Spleen (tissue), 11 donors: ENCODE results near the gene MAP2K5. TPM values are rescaled to one million over a fixed set of nuclear protein-coding genes. Genes with fewer than 3 reads are reported as not detected.
A peak's percentile ranks its signal among the peaks of the same experiment; 100 is the strongest.

Source experiments
- DNase-seq: peaks from one replicate; pipeline ENCODE4 v3.0.0-alpha.2; 2020
- H3K27ac ChIP-seq, 8 donors: fragments of 200-600 bp; sonication (generic) in 7 of 8; 1 replicate in 4 of 8; 2 replicates in 4 of 8; pipeline versions ENCODE4 v1.5.0 to v1.8.0; 2016 to 2021; ENCODE audit warnings: inconsistent platforms in 4 of 8, mild to moderate bottlenecking in 4 of 8, moderate library complexity in 1 of 8
- H3K27me3 ChIP-seq, 7 donors: fragments of 200-600 bp; sonication (generic) in 6 of 7; replicated peaks in 1 of 7; 1 replicate in 4 of 7; 2 replicates in 3 of 7; pipeline versions ENCODE4 v1.5.0 to v1.8.0; 2016 to 2021; ENCODE audit warnings: inconsistent platforms in 3 of 7, mild to moderate bottlenecking in 1 of 7
- H3K36me3 ChIP-seq, 6 donors: fragments of 200-600 bp; sonication (generic) in 5 of 6; 1 replicate in 4 of 6; 2 replicates in 2 of 6; pipeline versions ENCODE4 v1.5.0 to v1.8.0; 2016 to 2021; ENCODE audit warnings: inconsistent platforms in 2 of 6
- H3K4me1 ChIP-seq, 6 donors: fragments of 200-600 bp; sonication (generic) in 5 of 6; 1 replicate in 3 of 6; 2 replicates in 3 of 6; pipeline versions ENCODE4 v1.5.0 to v1.8.0; 2016 to 2021; ENCODE audit warnings: inconsistent platforms in 3 of 6
- H3K4me3 ChIP-seq, 8 donors: fragments of 200-600 bp; sonication (generic) in 7 of 8; 1 replicate in 4 of 8; 2 replicates in 4 of 8; pipeline versions ENCODE4 v1.5.0 to v1.8.0; 2016 to 2021; ENCODE audit warnings: inconsistent platforms in 4 of 8, mild to moderate bottlenecking in 4 of 8, moderate library complexity in 2 of 8
- H3K9me3 ChIP-seq, 8 donors: fragments of 200-600 bp; sonication (generic) in 7 of 8; 1 replicate in 4 of 8; 2 replicates in 4 of 8; pipeline versions ENCODE4 v1.5.0 to v1.8.0; 2016 to 2021; ENCODE audit warnings: inconsistent platforms in 4 of 8
- POLR2A ChIP-seq, 3 donors: fragments of 450-650 bp; IDR thresholded peaks; one replicate each; pipeline ENCODE4 v1.5.1; 2017; ENCODE audit warnings: antibody characterized with exemption in 3 of 3, mild to moderate bottlenecking in 1 of 3
- POLR2AphosphoS5 ChIP-seq, 3 donors: sonication (generic); formaldehyde crosslinking; IDR thresholded peaks; one replicate each; pipeline ENCODE4 v1.5.1; 2017; ENCODE audit warnings: antibody characterized with exemption in 3 of 3
- WGBS, 5 donors: extraction: QIAGEN DNeasy Blood & Tissue Kit in 3 of 5; methylation state at CpG; one replicate each; pipeline versions ENCODE4 v1.1.5 to v1.1.7; 2013 to 2018; 5-methylcytosine and 5-hydroxymethylcytosine counted together
- intact Hi-C: fragments of 100-400 bp; cut with DNase I; formaldehyde crosslinking; loops from one replicate; pipeline ENCODE4 v1.15.0; 2023; ENCODE audit warnings: low total_unique reads
- polyA plus RNA-seq, 3 donors: library from polyadenylated mRNA; stranded (reverse); fragments of 200-250 nt; gene quantifications; one replicate each; pipeline ENCODE4 v1.2.1, GENCODE V29; 2013
- total RNA-seq, 7 donors: library from RNA; depleted of rRNA in 3 of 7; stranded (reverse); fragments of >200 nt in 3 of 7; fragmentation: NEBNext Ultra II Directional in 4 of 7; extraction: Animal tissue kit (Norgen Biotek cat#: 25700) in 4 of 7; gene quantifications; one replicate each; pipeline versions ENCODE4 v1.1.0 to v1.2.1, GENCODE V29; 2016 to 2021
- TF ChIP-seq, protein P1 (sequence below), 11 experiments: fragments of 200-600 bp in 7 of 11; fragments of 450-650 bp in 4 of 11; sonication (generic) in 4 of 11; IDR thresholded peaks in 8 of 11; conservative IDR thresholded peaks in 3 of 11; 1 replicate in 7 of 11; 2 replicates in 4 of 11; pipeline versions ENCODE4 v1.4.0 to v1.8.0; 2016 to 2021; ENCODE audit warnings: antibody characterized with exemption in 11 of 11, inconsistent platforms in 4 of 11, mild to moderate bottlenecking in 1 of 11
- donor health status: healthy with polysubstance abuse.
- donor health status: DM: no; HTN: no; CAD: no; lungs with moderate emphysema.
- donor health status: DM: no; HTN: no; CAD: no.
- donor health status: Bipolar disorder and iron deficiency.
- donor health status: healthy.
- donor health status: DM: no; HTN: no; CAD: no.
- donor health status: DM: yes; HTN: yes; CAD: no.

MAP2K5 gene
- total and polyA plus RNA-seq, 10 donors, result 8.4 to 30.4 (median 14.6) TPM

DNA sequence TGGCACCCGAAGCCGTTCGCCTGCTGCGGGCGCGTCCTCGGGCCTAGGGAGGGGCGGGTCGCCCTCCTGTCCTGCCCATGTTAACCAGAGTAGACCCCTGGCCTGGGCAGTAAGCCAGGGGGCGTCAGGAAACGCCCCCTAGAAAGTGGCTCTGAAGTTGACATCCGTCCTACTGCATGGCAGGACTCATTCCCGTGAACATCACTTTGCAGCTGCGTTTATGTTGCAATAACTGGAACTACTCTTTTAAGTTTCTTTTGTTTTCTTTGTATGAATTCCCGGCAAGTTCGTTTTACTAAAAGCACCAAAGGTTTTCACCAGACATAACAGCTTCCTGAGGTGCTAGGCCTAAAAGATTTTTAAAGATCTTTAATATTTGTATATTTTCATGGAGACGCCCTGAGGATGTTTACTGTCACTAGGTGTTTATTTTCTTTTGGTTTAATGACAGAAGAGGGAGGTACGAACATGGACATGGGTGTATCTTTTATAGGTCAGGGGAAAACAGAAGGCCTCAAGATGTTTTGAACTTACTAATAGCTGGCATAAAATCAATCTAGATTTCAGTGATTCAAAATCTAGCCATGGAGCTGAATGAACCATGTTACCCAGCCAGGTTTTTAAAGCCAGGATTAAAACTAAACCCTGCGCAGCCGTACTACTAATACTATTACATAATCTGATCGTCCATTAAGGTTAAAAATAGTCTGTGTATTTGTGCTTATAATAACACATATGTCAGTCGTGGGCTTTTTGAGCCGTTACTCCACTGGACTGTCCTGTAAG is 20.5 kb upstream of the MAP2K5 start:
- TF ChIP-seq POLR2AphosphoS5 (IDR thresholded peaks at IDR 0.05) (no peak), POLR2A (IDR thresholded peaks at IDR 0.05) (no peak)
- TF ChIP-seq, protein P1, sequence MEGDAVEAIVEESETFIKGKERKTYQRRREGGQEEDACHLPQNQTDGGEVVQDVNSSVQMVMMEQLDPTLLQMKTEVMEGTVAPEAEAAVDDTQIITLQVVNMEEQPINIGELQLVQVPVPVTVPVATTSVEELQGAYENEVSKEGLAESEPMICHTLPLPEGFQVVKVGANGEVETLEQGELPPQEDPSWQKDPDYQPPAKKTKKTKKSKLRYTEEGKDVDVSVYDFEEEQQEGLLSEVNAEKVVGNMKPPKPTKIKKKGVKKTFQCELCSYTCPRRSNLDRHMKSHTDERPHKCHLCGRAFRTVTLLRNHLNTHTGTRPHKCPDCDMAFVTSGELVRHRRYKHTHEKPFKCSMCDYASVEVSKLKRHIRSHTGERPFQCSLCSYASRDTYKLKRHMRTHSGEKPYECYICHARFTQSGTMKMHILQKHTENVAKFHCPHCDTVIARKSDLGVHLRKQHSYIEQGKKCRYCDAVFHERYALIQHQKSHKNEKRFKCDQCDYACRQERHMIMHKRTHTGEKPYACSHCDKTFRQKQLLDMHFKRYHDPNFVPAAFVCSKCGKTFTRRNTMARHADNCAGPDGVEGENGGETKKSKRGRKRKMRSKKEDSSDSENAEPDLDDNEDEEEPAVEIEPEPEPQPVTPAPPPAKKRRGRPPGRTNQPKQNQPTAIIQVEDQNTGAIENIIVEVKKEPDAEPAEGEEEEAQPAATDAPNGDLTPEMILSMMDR (IDR thresholded peaks at IDR 0.05 in 8 of 11, conservative IDR thresholded peaks at IDR 0.05 in 3 of 11), result no peak
- DNase-seq, result no peak
- H3K36me3 ChIP-seq, result peaks cover 0 to 14% (median 0%) of the 10 kb centered on the region in 6 donors
- H3K4me3 ChIP-seq, result peak overlapping the region; percentile 71 to 91 (median 85)
- 3 to 6% (median 4%) methylated on average over 20 to 23 of the region's 23 CpGs for WGBS, 5 donors
- no peaks in the 10 kb centered on the region for H3K27me3 ChIP-seq
- peaks cover 12 to 42% (median 33%) of the 10 kb centered on the region in 6 donors for H3K4me1 ChIP-seq
- peak overlapping the region; percentile 90 to 97 (median 96) for H3K27ac ChIP-seq
- intact Hi-C loops, result loop anchor here (5.0 kb wide), 1 partner anchor 315 kb away; no protein-coding TSS in a partner anchor
- H3K9me3 ChIP-seq, result no peaks in the 10 kb centered on the region

DNA sequence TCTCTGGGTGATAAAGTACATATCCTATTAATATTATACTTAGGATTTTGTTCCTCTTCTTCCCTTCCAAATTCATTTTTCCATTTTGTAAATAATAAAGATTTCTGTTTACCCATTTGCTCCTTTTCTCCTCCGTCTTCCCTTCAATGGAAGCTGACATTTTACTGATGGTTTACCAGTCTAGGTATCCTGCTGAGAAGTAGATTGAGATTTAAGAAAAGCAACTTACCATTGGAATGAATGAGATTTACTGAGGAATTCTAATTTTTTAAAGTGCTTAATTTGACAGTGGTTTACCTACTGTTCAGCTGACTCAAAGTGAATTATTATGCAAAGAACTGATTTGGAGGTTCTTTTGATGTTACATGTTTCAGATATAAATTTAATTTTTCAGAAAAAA is 19.2 kb upstream of the MAP2K5 start:
- WGBS, 5 donors, result 84 to 93% (median 89%) methylated on average over 1 of the region's 1 CpG
- intact Hi-C loops, result loop anchor here (5.0 kb wide), 1 partner anchor 314 kb away; no protein-coding TSS in a partner anchor
- no peak for DNase-seq
- Histone ChIP-seq H3K9me3 (no peaks in the 10 kb centered on the region), H3K27me3 (no peaks in the 10 kb centered on the region), H3K36me3 (peaks cover 0 to 24% (median 2%) of the 10 kb centered on the region in 6 donors), H3K4me1 (peaks cover 12 to 42% (median 33%) of the 10 kb centered on the region in 6 donors), H3K27ac (peak overlapping the region in 1 of 8 donors; percentile 96), H3K4me3 (no peak overlapping the region)
- TF ChIP-seq POLR2A (IDR thresholded peaks at IDR 0.05) (no peak), POLR2AphosphoS5 (IDR thresholded peaks at IDR 0.05) (no peak)
- TF ChIP-seq, protein P1 (IDR thresholded peaks at IDR 0.05 in 8 of 11, conservative IDR thresholded peaks at IDR 0.05 in 3 of 11), result no peak

DNA sequence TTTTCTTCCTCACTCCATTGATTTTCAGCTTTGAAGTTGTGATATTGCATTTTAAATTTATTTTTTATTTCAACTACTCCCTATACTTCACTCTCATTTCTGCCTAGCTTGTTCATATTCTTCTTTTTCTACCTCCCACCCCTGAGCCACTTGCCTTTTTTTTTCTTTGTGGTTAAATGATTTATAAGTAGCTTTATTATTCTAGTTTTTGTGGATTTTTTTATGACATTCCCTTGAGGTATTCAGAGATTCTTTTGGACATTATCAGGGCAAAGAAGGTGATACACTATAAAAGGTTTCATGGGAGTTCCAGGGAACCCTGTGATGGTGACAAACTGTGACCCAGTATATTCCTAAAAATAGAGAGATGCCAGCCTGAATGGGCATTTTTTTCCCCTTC is 18.3 kb upstream of the MAP2K5 start:
- H3K4me3 ChIP-seq, result no peak overlapping the region
- H3K27ac ChIP-seq, result no peak overlapping the region
- no peaks in the 10 kb centered on the region for H3K9me3 ChIP-seq
- TF ChIP-seq, protein P1 (IDR thresholded peaks at IDR 0.05 in 8 of 11, conservative IDR thresholded peaks at IDR 0.05 in 3 of 11), result no peak
- TF ChIP-seq POLR2A (IDR thresholded peaks at IDR 0.05) (no peak), POLR2AphosphoS5 (IDR thresholded peaks at IDR 0.05) (no peak)
- no peak for DNase-seq
- peaks cover 12 to 42% (median 33%) of the 10 kb centered on the region in 6 donors for H3K4me1 ChIP-seq
- intact Hi-C loops, result loop anchor here (5.0 kb wide), 1 partner anchor 313 kb away; no protein-coding TSS in a partner anchor
- peaks cover 0 to 25% (median 2%) of the 10 kb centered on the region in 6 donors for H3K36me3 ChIP-seq
- no peaks in the 10 kb centered on the region for H3K27me3 ChIP-seq

DNA sequence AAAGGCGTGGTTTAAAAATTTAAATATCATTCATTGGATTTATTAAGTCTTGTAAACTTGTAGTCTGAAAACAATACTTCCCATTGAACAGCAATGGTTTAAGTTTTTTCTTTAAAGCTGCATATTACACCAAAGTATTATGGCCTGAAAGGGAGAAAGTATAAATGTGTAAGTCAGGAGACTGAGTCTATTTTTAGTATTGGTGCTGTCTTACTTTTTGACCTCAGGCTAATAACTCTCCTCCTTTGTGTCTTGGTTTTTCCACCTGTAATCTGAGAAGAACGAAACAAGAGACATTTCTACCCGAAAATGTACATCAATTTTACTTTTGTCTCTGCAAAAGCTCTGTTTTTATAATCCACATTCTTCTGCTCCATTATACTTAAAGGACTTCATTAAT is 14.0 kb upstream of the MAP2K5 start:
- Histone ChIP-seq H3K9me3 (no peaks in the 10 kb centered on the region), H3K27me3 (no peaks in the 10 kb centered on the region), H3K4me3 (no peak overlapping the region), H3K36me3 (peaks cover 0 to 30% (median 2%) of the 10 kb centered on the region in 6 donors), H3K4me1 (peaks cover under 1 to 10% (median 5%) of the 10 kb centered on the region in 6 donors), H3K27ac (no peak overlapping the region)
- WGBS, 5 donors, result 95 to 99% (median 97%) methylated on average over 3 of the region's 3 CpGs
- intact Hi-C loops, result no loop called here
- TF ChIP-seq, protein P1 (IDR thresholded peaks at IDR 0.05 in 8 of 11, conservative IDR thresholded peaks at IDR 0.05 in 3 of 11), result no peak
- no peak for TF ChIP-seq POLR2A (IDR thresholded peaks at IDR 0.05)
- DNase-seq, result no peak
